ENCODE results near the gene C12orf75.

GRCh38 chr12:105409279-105409678, 78.8 kb downstream of the C12orf75 start:
- TF ChIP-seq CTCF (tag by site-specific recombination; IDR thresholded peaks at IDR 0.05) (no peak), YY1 (tag by site-specific recombination; IDR thresholded peaks at IDR 0.05) (no peak), ZNF792 (tag by site-specific recombination; IDR thresholded peaks at IDR 0.05) (no peak), REST (tag by site-specific recombination; IDR thresholded peaks at IDR 0.05) (no peak), ZNF140 (tag by site-specific recombination; IDR thresholded peaks at IDR 0.05) (no peak), ZBTB8A (tag by site-specific recombination; IDR thresholded peaks at IDR 0.05) (no peak), ZNF501 (tag by site-specific recombination; IDR thresholded peaks at IDR 0.05) (no peak), ZNF558 (tag by site-specific recombination; IDR thresholded peaks at IDR 0.05) (no peak), PATZ1 (tag by site-specific recombination; IDR thresholded peaks at IDR 0.05) (no peak)
